ENCODE measurements around the gene HOXA3. TPM values are rescaled to one million over a fixed set of nuclear protein-coding genes. Genes with fewer than 3 reads are reported as not detected.
A peak's percentile ranks its signal among the peaks of the same experiment; 100 is the strongest.

The HOXA3 gene
- total and polyA plus RNA-seq, 2 experiments from 2014 or later, result 0.83 to 4.1 TPM

- H3K27ac ChIP-seq, result peak overlapping the region; percentile 90
- H3K9me3 ChIP-seq (ENCODE audit: low read depth), result no peaks in the 10 kb centered on the region
- DNase-seq (ENCODE audit: low spot score), result no peak
- H4K20me1 ChIP-seq (ENCODE audit: insufficient read depth, poor library complexity, severe bottlenecking), result no peaks in the 10 kb centered on the region
- peak overlapping the region; percentile 77 for H3K4me3 ChIP-seq
- peaks cover 33% of the 10 kb centered on the region for H3K4me1 ChIP-seq (ENCODE audit: insufficient read depth)
- peaks cover 84% of the 10 kb centered on the region for H3K79me2 ChIP-seq
- no peak for TF ChIP-seq CTCF (IDR thresholded peaks at IDR 0.05; ENCODE audit: poor library complexity)
- peak; percentile 90 for TF ChIP-seq EZH2 (IDR thresholded peaks at IDR 0.05; ENCODE audit: borderline replicate concordance)
- 2% methylated on average over 72 of the region's 72 CpGs for WGBS (ENCODE audit: low lambda C conversion rate, missing lambda C conversion rate)
- H2AFZ ChIP-seq, result peak overlapping the region; percentile 57
- H3K27me3 ChIP-seq, result peaks cover 90% of the 10 kb centered on the region
- H3K9me2 ChIP-seq (replicated peaks; ENCODE audit: insufficient read depth), result no peaks in the 10 kb centered on the region
- peak overlapping the region; percentile 96 for H3K4me2 ChIP-seq
- H3K36me3 ChIP-seq (replicated peaks; ENCODE audit: insufficient read depth, low read depth), result no peaks in the 10 kb centered on the region
Measured at GRCh38 chr7:27184337-27185012, 32.1 kb upstream of the HOXA3 start.

DNA sequence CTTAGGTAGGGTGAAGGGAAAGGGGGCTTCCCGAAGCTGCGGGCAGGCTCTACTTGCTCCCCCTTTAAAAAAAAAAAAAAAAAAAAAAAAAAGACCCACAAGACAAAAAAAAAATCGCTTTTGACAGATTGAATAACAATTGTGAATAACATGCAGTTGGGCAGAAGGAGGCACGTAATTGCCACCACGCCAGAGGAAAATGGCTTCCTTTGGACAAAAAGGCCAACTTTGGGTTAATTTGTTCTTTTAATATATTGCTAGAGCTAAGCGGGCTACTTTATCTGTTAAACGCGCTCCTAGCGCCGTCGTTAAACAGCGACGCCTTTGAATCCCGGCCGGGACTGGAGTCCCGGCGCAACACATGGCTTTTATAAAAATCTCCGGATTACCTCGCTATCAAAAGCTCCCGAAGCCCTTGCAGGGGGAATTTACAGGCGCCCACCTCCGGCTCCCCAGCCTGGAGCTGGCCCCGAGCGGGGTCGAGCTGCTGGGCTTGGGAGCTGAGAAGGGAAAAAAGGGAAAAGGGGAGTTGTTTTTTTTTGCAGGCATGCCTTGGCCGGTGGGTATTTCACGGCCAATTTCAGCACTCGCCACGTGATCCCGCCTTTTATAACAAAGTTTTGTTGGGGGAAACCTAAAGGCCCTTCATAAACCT, 31.4 kb upstream of the HOXA3 start:
- H3K4me3 ChIP-seq, result peak overlapping the region; percentile 77
- H3K4me2 ChIP-seq, result peak overlapping the region; percentile 96
- H3K9me2 ChIP-seq (replicated peaks; ENCODE audit: insufficient read depth), result no peaks in the 10 kb centered on the region
- H4K20me1 ChIP-seq (ENCODE audit: insufficient read depth, poor library complexity, severe bottlenecking), result no peaks in the 10 kb centered on the region
- H3K27me3 ChIP-seq, result peaks cover 90% of the 10 kb centered on the region
- H3K4me1 ChIP-seq (ENCODE audit: insufficient read depth), result peaks cover 27% of the 10 kb centered on the region
- H3K79me2 ChIP-seq, result peaks cover 84% of the 10 kb centered on the region
- under 1% methylated on average over 30 of the region's 30 CpGs for WGBS (ENCODE audit: low lambda C conversion rate, missing lambda C conversion rate)
- H3K36me3 ChIP-seq (replicated peaks; ENCODE audit: insufficient read depth, low read depth), result no peaks in the 10 kb centered on the region
- H2AFZ ChIP-seq, result peak overlapping the region; percentile 57
- no peak for DNase-seq (ENCODE audit: low spot score)
- TF ChIP-seq EZH2 (IDR thresholded peaks at IDR 0.05; ENCODE audit: borderline replicate concordance), result no peak
- no peak for TF ChIP-seq EZH2phosphoT487 (IDR thresholded peaks at IDR 0.05; ENCODE audit: low read depth, severe bottlenecking, unreplicated experiment)
- no peak for TF ChIP-seq CTCF (IDR thresholded peaks at IDR 0.05; ENCODE audit: poor library complexity)
- H3K27ac ChIP-seq, result peak overlapping the region; percentile 90
- no peaks in the 10 kb centered on the region for H3K9me3 ChIP-seq (ENCODE audit: low read depth)

DNA sequence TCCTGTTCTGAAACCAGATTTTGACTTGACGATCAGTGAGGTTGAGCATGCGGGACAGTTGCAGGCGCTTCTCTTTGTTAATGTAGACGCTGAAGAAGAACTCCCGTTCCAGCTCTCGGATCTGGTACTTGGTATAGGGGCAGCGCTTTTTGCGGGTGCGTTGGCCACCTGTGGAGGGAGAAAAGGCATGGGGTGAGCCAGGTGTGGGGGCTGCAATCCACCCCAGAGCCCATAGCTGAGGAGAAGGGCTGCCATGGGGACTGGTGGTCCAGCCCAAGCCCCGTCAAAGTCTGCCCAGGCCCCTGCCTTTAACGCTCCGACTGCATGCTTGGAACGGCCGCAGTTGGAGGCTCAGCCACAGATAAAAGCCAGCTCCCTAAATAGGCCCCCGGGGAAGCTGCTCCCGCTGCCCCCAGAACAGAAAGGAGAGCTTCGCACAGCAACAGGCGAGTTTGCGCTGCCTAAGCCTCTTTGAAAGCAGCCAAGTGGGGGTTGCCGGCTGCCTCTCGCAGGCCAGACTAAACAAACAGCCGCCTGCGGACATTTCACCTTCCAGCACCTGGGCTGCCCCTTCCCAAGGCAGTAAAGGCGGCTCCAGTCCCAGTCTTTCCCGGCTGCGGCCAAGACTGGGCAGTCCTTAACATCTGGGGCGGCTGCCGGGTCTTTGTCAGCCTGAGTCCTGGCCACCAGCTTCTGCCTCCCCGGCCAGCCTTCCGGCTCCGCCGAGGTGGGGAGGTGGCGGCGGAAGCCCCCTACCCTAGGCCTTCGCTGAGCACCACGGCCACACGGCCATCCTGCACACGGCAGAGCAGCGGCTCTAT, 30.7 kb upstream of the HOXA3 start:
- TF ChIP-seq EZH2phosphoT487 (IDR thresholded peaks at IDR 0.05; ENCODE audit: low read depth, severe bottlenecking, unreplicated experiment), result peak; percentile 22
- TF ChIP-seq EZH2 (IDR thresholded peaks at IDR 0.05; ENCODE audit: borderline replicate concordance), result no peak
- Histone ChIP-seq H3K4me2 (peak overlapping the region; percentile 96), H2AFZ (no peak overlapping the region), H3K9me2 (replicated peaks; ENCODE audit: insufficient read depth) (no peaks in the 10 kb centered on the region), H3K9me3 (ENCODE audit: low read depth) (no peaks in the 10 kb centered on the region), H3K4me3 (peak overlapping the region; percentile 77), H4K20me1 (ENCODE audit: insufficient read depth, poor library complexity, severe bottlenecking) (no peaks in the 10 kb centered on the region), H3K27ac (peak overlapping the region; percentile 90), H3K79me2 (peaks cover 84% of the 10 kb centered on the region), H3K4me1 (ENCODE audit: insufficient read depth) (peaks cover 25% of the 10 kb centered on the region), H3K27me3 (peaks cover 90% of the 10 kb centered on the region), H3K36me3 (replicated peaks; ENCODE audit: insufficient read depth, low read depth) (no peaks in the 10 kb centered on the region)
- 5% methylated on average over 39 of the region's 39 CpGs for WGBS (ENCODE audit: low lambda C conversion rate, missing lambda C conversion rate)
- no peak for DNase-seq (ENCODE audit: low spot score)

Data from hepatocyte (in vitro differentiated cells).